Cardiac septum (tissue), 1 donor: ENCODE data around the gene ZNF396. TPM values are rescaled to one million over a fixed set of nuclear protein-coding genes. Genes with fewer than 3 reads are reported as not detected.
A peak's percentile ranks its signal among the peaks of the same experiment; 100 is the strongest.

ENCODE experiments used
- DNase-seq: peaks from one replicate; pipeline ENCODE4 v3.0.0-alpha.2; 2020; ENCODE audit warnings: low spot score
- intact Hi-C: fragments of 100-400 bp; cut with DNase I; formaldehyde crosslinking; loops from one replicate; pipeline ENCODE4 v1.14.0; 2022
- long read RNA-seq: library from polyadenylated mRNA; unstranded; transcript quantifications from one replicate; pipeline ENCODE4 v2.0.0, GENCODE V29; 2021
- total RNA-seq: library from RNA; stranded (reverse); fragmentation: NEBNext Ultra II Directional; extraction: Animal tissue kit (Norgen Biotek cat#: 25700); gene quantifications from one replicate; pipeline ENCODE4 v1.2.1, GENCODE V29; 2021
- donor health status: DM: no; HTN: no; CAD: no.

The ZNF396 gene
- 1.0 TPM for total RNA-seq
- long read RNA-seq: 0 reads

DNA sequence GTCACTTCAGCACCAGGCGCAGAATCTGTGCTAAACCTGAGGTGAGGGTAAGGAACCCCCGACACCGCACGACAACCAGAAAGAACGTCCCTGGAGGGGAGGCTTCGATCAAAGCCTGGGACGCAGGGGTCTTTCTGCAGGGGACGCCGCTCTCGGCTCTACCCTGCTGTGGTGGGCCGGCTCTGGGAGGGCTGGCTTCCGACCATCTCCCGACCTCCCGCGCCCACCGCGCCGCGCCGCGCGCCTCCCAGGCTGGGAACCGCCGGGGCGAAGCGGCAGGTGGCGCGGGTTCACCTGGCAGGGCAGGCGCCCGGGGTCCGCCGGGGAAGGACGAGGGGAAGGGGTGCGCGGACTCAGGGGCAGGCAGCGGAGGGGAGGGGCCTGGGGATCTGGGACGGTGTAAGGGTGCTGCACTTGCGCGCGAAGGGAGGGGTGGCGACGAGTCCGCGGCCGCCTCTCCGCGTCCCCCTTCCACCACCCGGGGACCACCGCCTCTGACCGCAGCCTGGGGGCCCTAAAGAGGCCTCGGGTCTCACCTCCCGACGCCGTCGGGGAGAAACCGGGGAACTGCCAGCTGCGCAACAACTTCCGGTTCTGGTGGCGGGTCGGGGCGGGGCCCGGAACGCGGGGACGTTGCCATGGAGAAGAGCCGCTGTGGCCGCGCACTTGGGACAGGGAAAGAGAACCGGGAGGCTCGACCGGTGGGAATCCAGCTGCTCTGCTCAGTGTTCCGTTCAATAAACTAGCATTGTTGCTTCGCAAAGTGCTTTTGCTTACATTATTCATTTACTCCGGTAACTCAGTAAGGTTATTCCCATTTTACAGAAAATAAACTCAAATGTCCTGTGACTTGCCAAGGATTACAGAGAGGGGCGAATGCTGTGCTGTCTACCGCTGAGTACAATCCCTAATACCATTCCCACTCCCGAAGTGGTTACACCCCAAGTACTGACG is at the start of gene ZNF396:
TSS of gene ZNF396 (minus strand) at position 596 of the 954 bp plus-strand sequence. CDS start 3,045 bp downstream, outside the sequence.
- peak; percentile 95 for DNase-seq
- intact Hi-C loops: no loop called here

DNA sequence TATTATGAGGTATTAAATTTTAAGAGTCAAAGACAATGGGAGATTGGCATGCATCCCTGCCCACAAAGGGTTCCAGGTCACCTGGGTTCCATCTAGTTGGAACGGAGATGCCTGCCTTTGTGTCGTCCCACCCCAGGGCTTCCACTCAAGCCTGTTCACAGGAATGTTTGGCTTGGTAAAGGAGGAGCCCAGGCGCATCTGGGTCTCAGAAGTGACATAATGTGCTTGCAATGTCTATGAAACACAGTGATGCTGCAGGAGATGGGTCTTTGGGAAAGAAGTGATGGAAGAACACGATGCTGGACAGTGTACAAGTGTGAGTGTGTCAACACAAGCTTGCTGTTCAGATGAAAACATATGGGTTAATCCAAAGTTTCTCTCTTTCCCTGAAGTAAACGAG is 49.6 kb upstream of the ZNF396 start:
- intact Hi-C loops: no loop called here
- no peak for DNase-seq

DNA sequence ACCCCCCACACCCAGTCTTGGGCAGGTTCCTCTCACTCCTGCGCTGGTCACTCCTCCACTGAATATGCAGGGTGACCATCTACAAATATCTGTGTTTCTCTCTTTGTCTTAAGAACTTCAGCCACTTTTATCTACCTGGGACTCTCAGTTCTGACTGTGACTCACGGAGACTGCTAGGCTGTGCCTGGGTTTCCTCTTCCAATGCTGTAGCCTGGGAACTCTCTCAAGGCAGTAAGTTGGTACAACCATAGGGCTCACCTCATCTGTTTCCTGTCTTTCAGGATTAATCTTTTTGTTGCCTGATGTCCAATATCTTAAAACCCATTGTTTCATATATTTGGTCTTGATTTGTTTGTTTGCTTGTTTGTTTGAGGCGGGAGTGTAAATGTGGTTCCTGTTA is 47.2 kb upstream of the ZNF396 start:
- no peak for DNase-seq
- intact Hi-C loops: no loop called here

DNA sequence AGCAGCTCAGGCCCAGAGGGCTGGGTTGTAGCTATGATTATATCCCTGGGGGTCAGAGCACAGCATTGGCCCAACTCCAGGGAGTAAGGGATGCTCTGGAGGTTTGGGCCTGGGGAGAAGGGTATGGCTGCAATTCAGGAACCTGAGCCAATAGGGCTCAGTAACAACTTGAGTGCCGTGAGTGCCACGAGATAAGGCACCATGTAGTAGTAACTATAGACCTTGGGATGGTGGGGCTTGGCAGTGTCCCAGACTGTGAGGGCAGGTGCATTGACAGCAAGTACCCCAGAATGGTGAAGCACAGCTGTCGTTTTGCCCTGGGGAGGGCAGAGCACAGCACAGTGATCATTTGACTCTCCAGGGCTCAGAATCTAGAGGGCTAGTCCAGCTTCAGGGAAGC is 45.1 kb upstream of the ZNF396 start:
- DNase-seq: no peak
- intact Hi-C loops: no loop called here

DNA sequence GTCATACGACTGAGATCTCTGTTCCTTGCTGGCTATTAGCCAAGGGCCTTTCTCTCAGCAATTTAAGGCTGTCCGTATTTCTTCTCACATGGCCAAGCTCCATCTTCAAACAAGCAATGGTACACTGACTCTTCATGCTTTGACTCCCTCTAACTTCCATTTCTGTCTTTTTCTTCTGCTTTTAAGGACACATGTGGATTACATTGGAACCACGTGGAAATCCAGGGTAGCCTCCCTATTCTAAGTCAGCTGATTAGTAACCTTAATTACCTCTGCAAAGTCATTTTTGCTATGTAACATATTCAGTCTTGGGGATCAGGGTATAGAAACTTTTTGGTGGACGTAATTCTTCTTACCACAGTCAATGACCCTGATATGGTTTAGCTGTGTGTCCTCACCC is 41.5 kb upstream of the ZNF396 start:
- intact Hi-C loops: no loop called here
- no peak for DNase-seq

DNA sequence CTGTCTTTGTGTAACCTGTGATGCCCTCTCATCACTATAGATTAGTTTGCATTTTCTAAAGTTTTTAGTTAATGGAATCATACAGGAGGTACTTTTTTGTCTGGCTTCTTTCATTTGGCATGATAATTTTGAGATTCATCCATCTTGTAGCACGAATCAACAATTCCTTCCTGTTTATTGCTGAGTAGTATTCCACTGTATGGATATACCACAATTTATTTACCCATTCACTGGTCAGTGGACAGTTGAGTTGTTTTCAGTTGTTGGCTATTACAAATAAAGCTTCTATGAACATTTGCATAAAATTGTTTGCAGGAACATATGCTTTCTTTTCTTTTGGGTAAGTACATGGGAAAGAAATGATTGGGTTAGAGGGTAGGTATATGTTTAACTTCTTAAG is 40.1 kb upstream of the ZNF396 start:
- intact Hi-C loops: no loop called here
- no peak for DNase-seq

DNA sequence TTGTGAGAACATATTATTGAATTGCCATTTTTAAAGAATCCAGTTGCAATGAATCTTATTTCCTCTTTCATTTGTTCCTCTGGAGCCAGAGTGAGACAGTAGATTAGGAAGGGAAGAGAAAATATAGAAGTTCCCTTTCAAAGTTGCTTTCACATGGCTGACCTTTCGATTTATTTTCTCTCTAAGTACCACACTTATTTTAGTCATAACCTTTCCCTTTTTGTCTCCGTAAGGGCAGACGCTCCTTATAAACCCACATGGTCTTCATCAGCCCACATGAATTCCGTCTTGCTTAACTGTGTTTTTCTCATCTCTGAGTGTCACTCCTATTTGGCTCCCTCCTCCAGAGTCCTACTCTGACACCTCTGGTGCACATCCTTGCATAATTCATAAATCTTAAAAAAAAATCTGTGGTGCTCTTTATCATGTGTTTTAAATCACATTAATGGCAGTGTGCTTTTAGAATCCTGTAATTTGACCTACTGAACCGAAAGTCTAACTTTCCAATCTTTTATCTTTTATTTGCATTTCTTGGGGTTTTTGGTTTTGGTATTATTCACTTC is 38.5 kb upstream of the ZNF396 start:
- intact Hi-C loops: no loop called here
- no peak for DNase-seq

DNA sequence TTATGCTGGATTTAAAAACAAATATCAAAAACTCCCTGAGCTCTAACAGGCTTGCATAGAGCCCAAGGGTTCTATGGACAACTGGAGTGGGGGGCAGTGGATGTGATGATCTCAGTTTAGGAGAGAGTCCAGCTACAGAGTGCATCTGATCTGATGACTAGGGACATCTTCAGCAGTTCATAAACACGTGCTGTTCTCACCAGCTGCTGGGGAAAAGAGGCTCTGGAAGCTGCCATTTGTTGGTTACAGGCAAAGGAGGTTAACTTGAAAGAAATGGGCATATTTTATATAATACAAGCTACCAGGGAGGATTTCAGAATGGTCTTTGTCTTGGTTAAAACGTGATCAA is 36.0 kb upstream of the ZNF396 start:
- no peak for DNase-seq
- intact Hi-C loops: no loop called here

DNA sequence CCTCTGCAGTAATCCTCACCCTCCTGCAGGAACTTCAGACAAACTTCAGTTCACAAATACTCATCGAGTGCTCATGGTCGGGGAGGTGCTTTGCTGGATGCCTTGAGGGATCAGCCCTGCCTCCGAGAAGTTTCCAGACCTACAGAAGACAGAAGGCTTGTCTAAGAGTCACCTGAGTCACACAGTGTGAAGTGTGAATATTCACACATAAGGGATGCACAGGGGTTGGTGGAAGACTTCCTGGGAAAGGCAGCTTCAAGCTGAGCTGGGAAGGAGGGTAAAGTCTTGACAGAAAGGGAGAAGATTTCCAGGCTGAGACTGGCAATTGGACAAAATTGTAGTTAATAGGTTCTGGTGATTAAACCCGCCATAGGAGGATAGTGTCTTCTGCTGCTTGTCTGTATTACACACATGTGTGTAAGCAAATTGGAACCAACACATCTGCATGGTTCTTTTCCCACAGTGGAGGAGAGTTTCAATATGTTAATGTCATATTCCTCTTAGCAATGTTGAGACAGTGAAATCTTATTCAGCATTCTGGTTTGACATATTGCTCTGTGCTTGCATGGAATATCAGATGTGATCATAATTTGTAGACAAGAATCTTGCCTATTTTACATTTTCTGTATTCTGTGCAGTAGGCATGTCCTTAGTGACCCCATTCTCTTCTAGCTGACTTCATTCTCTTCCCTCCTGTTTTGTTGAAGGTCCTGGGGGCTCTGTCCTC is 34.7 kb upstream of the ZNF396 start:
- intact Hi-C loops: no loop called here
- no peak for DNase-seq

DNA sequence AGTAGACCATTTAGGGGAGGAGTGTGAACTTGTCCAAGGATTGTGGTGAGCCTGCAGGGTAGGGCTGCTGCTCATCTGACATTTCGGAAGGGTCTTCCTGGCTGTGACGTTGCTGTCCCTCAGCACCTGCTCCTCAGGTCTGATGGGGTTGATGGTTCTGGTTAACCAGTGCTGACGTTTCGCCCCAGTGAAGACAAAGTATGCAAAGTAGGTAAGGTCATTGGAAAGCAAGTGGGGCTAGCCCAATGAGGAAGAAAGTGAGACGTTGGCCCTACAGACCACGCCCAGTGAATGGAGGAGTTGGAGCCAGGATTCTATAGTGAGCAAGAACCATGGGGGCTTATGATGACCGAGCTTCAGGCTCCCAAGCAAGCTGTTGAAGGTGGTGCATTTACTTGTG is 33.4 kb upstream of the ZNF396 start:
- intact Hi-C loops: no loop called here
- DNase-seq: no peak

DNA sequence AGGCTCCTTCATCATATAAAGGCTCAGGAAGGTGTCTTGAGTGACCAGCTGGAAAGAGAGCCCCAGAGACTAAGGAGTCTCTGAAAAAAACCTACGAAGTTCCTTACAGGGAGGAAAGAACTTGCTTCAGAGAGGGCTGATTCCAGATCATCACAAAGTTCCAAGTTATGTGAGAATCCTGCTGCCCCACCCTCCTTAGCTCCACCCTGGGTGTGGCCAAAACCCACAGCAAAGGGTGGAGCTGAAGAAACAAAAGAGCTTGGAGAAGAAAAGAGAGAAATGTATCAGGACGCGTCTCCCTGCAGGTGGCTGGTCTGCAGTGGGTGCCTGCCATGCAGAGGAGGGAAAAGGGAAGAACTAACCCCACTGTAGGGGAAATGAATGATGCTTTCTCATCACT is 32.8 kb upstream of the ZNF396 start:
- no peak for DNase-seq
- intact Hi-C loops: loop anchor here (5.0 to 10.0 kb wide), 3 partner anchors 47 to 345 kb away; partner anchors contain the start of gene GALNT1

DNA sequence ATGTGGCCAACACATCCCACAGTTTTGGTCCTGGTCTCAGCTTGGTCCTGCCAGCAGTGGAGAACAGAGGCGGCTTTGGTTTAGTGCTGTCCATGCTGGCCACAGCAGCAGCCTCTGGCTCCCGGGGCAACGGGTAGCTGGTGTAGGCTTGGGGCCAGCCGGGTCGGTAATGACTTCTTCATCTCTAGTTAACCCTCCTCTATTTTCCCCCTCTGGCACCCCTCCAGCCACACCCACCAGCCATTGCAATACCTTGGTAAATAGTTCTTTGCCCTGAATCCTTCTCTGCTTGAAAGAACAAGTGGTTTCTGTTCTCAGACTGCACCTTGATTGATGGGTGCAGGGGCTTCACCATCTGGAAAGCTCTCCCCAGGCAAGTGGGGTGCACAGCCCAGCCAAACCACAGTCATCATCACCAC is 31.7 kb upstream of the ZNF396 start:
- DNase-seq: no peak
- intact Hi-C loops: loop anchor here (5.0 to 10.0 kb wide), 3 partner anchors 48 to 346 kb away; partner anchors contain the start of gene GALNT1

DNA sequence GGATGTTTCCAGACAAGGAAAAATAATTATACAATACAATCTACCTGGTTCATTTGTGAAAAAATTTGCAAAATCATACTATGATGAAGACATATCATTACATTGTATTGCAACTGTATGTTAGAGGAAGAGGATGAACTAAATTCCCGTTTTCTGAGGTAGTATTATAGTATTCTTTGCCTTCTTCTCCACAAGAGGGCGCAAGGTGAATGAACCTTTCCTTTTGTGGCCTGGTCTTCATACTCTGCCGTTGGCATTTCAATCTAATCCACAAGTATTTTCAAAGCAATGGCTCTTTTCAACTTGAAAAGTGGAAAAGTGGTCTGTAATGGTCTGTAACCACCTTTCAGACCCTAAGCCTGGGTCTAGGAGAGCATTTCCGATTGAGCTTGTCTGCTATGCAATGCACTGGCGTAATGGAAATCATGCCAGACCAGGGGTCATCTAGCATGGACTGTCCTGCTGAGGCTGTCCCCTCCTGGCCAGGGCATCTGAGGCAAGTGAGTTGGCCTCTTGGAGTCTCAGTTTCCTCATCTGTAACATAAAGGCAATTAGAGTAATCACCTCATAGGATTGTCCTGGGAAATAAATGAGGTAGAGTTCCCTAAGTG is 30.8 kb upstream of the ZNF396 start:
- intact Hi-C loops: loop anchor here (5.0 to 10.0 kb wide), 3 partner anchors 49 to 347 kb away; partner anchors contain the start of gene GALNT1

DNA sequence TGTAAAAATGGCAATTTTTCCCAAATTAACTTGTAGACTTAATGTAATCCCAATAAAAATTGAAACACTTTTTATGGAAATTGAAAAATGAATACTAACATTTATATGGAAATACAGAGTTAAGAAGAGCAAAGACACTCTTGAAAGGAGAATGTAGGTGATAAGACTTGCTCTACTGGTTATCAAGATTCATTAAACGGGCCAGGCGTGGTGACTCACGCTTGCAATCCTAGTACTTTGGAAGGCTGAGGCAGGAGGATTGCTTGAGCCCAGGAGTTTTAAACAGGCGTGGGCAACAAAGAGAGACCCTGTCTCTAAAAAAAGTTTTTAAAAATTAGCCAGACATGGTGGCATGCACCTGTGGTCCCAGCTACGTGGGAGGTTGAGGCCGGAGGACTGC is 29.5 kb upstream of the ZNF396 start:
- DNase-seq: no peak
- intact Hi-C loops: loop anchor here (5.0 to 10.0 kb wide), 3 partner anchors 51 to 348 kb away; partner anchors contain the start of gene GALNT1

More for the DNA sequence above, 30.8 kb upstream of the ZNF396 start:
- DNase-seq: no peak

DNA sequence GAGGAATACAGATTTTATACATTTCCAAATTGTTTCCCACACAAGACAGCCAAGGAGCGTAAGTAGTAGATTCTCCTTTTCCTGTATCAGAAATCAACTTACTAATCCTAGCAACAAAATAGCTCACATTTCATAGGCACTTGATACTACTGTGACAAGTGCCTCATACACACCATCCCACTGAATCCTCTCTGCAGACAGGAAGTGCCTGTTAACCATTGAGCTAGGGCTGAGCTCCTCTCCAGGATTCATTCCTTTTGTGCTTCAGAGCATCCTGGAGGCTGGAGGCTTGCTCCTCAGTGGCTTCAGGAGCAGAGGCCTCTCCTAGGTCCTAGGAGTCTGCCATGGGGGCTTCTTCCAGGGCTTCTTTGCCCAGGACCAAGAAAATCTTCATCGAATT is 20.8 kb upstream of the ZNF396 start:
- intact Hi-C loops: no loop called here
- no peak for DNase-seq

DNA sequence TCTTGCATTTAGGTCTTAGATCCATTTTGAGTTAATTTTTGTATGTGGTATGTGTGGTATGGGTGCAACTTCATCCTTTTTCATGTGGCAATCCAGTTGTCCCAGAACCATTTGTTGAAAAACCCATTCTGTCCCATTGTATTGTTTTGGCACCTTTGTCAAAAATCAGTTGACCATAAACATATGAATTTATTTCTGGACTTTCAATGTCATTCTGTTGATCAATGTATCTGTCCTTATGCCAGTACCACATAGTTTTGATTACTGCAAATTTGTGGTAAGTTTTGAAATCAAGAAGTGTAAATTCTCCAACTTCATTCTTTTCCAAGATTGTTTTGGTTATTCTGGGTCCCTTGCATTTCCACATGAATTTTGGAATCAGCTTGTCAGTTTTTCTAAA is 16.6 kb upstream of the ZNF396 start:
- intact Hi-C loops: no loop called here
- DNase-seq: no peak

DNA sequence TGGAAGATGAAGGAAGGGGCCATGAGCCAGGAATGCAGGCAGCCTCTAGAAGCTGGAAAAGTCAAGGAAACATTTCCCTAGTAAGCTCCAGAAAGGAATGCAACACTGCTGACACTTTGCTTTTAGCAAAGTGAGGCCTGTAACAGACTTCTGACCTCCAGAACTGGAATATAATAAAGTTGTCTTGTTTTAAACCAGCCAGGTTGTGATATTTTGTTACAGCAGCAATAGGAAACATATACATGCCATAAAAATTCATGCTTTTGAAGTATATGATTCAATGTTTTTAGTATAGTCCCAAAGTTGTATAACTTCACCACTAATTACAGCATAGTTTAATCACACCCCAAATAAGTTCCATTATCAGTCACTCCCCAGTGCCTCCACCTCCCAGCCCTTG is 15.2 kb upstream of the ZNF396 start:
- DNase-seq: no peak
- intact Hi-C loops: no loop called here

DNA sequence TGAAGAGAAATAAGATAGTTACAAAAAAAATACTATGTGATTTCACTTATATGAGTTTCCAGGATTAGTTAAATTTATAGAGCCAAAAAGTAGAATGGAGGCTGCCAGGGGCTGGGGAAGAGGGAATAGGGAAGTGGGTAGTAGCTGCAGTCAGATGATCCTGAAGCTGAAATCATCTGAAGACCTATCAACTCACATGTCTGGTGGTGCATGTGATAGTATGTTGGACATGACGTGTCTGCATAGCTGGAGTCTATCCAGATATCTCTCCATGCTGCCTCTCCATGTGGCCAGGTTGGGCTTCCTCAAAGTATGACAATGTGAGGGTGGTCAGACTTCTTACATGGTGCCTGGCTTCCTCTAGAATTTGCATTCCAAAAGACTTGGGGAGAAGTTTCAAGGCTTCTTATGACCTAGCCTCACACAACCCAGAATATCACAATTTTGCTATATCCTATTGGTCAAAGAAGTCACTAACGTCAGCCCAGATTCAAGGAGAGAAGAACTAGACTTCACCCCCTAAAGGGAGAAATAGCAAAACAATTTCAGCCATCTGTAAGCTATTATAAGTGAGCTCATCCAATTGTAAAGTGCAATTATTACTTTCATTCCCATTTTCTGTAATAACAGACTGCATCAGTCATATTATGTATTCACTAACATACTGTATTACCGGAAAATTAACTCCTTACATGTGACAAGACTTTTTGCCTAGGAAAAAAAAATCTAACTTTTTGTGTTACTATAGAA is 14.0 kb upstream of the ZNF396 start:
- no peak for DNase-seq
- intact Hi-C loops: no loop called here

DNA sequence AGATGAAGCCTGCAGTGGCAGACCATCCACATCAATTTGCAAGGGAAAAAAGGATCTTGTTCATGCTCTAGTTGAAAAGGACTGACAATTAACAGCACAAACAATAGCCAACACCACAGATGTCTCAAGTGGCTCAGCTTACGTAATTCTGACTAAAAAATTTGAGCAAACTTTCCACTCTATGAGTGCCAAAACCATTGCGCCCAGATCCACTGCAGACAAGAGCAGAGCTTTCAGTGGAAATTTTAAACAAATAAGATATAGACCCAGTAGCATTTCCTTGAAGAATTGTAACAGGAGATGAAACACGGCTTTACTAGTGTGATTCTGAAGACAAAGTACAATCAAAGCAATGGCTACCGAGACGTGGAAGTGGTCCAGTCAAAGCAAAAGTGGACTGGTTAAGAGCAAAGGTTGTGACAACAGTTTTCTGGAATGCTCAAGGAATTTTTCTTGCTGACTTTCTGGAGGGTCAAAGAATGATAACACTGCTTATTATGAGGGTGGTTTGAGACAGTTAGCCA is 12.0 kb upstream of the ZNF396 start:
- DNase-seq: no peak
- intact Hi-C loops: no loop called here
